Measurements from ENCODE around the gene SSBP3. TPM values are rescaled to one million over a fixed set of nuclear protein-coding genes. Genes with fewer than 3 reads are reported as not detected.
A peak's percentile ranks its signal among the peaks of the same experiment; 100 is the strongest.

The SSBP3 gene
- total and polyA plus RNA-seq, 9 of the 15 experiments (the other 6 are each of a cell fraction or from before 2014, with no cell fraction given) = 8.7 to 108 (median 33.8) TPM

GRCh38 chr1:54325703-54326461 lies 80.3 kb downstream of the SSBP3 start:
- CTCF ChIA-PET (ENCODE audit: low intra/inter-chr PET ratio) = no interaction called here

More at GRCh38 chr1:54325703-54326461, 80.3 kb downstream of the SSBP3 start:
- Histone ChIP-seq H3K9ac (ENCODE audit: insufficient read depth in 1 of 2, low read depth in 2 of 2, low read length in 2 of 2) (peak overlapping the region in 1 of 2 experiments; percentile 67; a peak in 1 of 4 replicates), H3K4me1 (replicated peaks in 1 of 2; ENCODE audit: control insufficient read depth in 2 of 2, insufficient read depth in 2 of 2, low read length in 2 of 2) (peaks cover 14 to 24% of the 10 kb centered on the region in 2 experiments; a peak in 4 of 5 replicates), H3K79me2 (ENCODE audit: control insufficient read depth, insufficient read depth, low read length) (peaks cover 92% of the 10 kb centered on the region), H3K36me3 (ENCODE audit: control insufficient read depth, insufficient read depth, low read length) (peaks cover 17% of the 10 kb centered on the region; the same call in 2 of the 3 replicates), H3K9me3 (replicated peaks; ENCODE audit: control insufficient read depth, insufficient read depth, low read depth, low read length) (no peaks in the 10 kb centered on the region), H2AFZ (ENCODE audit: low read depth, low read length) (no peak overlapping the region), H3K4me3 (no peak overlapping the region), H3K27ac (ENCODE audit: extremely low read depth, low read depth, low read length) (no peak overlapping the region), H3K27me3 (ENCODE audit: control insufficient read depth in 2 of 2, insufficient read depth in 2 of 2, low read length in 2 of 2) (no peaks in the 10 kb centered on the region), H3K9me1 (ENCODE audit: control insufficient read depth, insufficient read depth, low read length) (no peaks in the 10 kb centered on the region), H3K4me2 (ENCODE audit: insufficient read depth, low read length) (no peak overlapping the region), H4K20me1 (replicated peaks; ENCODE audit: control insufficient read depth, insufficient read depth, low read length) (peaks cover 74% of the 10 kb centered on the region)
- in situ Hi-C loops (cut with MboI) (no loop called here), intact Hi-C loops (cut with micrococcal nuclease) (no loop called here)
- 70% methylated on average over 20 of the region's 20 CpGs for WGBS (ENCODE audit: insufficient coverage, low coverage, missing lambda C conversion rate)
- no TSS peak for BruUV-seq (replicated peaks)
- ATAC-seq (no peak), FAIRE-seq (no peak), DNase-seq (ENCODE audit: extremely low read depth in 1 of 4, low spot score in 3 of 4) (no peak)
- TF ChIP-seq TAF1 (IDR thresholded peaks at IDR 0.05; ENCODE audit: control insufficient read depth, extremely low read depth, insufficient read depth, low read length, severe bottlenecking) (no peak), RBM39 (optimal IDR thresholded peaks at IDR 0.05; ENCODE audit: low read depth, low read length) (no peak), SFPQ (IDR thresholded peaks at IDR 0.05; ENCODE audit: low read depth, low read length) (no peak), ZNF668 (CRISPR knock-in tag; IDR thresholded peaks at IDR 0.05) (no peak), TCF7 (IDR thresholded peaks at IDR 0.05; ENCODE audit: borderline replicate concordance) (no peak), PHF20 (IDR thresholded peaks at IDR 0.05; ENCODE audit: partially characterized antibody) (no peak), FIP1L1 (IDR thresholded peaks at IDR 0.05; ENCODE audit: low read depth, low read length, poor library complexity, severe bottlenecking) (no peak), TRIM24 (IDR thresholded peaks at IDR 0.05) (no peak), PTTG1 (tag; IDR thresholded peaks at IDR 0.05; ENCODE audit: low read depth) (no peak), ATF1 (CRISPR knock-in tag; IDR thresholded peaks at IDR 0.05) (no peak), ATF1 (tag; IDR thresholded peaks at IDR 0.05) (no peak)
- POLR2A ChIA-PET = interaction anchor here (0.5 to 1.1 kb wide), 5 partner anchors 13 to 243 kb away, joined by 3 to 5 read pairs (median 5); no protein-coding TSS in a partner anchor
